HG03378 (cell line): ENCODE data around the gene JADE1.

Experiments used
- ATAC-seq: cut with Tn5 transposase; IDR thresholded peaks from one replicate; pipeline ENCODE4 v1.9.1; 2021; ENCODE audit warnings: mild to moderate bottlenecking, moderate library complexity; ENCODE audit not compliant: unreplicated experiment

Gene JADE1

GRCh38 chr4:128840711-128841318 is 31.3 kb downstream of the JADE1 start:
- no peak for ATAC-seq

GRCh38 chr4:128841402-128841801 is 31.9 kb downstream of the JADE1 start:
- ATAC-seq, result no peak

- ATAC-seq, result no peak
Observed at GRCh38 chr4:128844931-128845330, 35.4 kb downstream of the JADE1 start.

GRCh38 chr4:128846063-128846462 is 36.6 kb downstream of the JADE1 start:
- ATAC-seq, result no peak

- ATAC-seq, result no peak
Observed at GRCh38 chr4:128847082-128847724, 37.7 kb downstream of the JADE1 start.

GRCh38 chr4:128848461-128848860 is 39.0 kb downstream of the JADE1 start:
- ATAC-seq, result no peak

GRCh38 chr4:128850252-128850651 is 40.8 kb downstream of the JADE1 start:
- no peak for ATAC-seq

GRCh38 chr4:128853741-128854140 is 44.2 kb downstream of the JADE1 start:
- ATAC-seq, result no peak

GRCh38 chr4:128854433-128854832 is 44.9 kb downstream of the JADE1 start:
- ATAC-seq, result peak; percentile 70

GRCh38 chr4:128855621-128856020 is 46.1 kb downstream of the JADE1 start:
- no peak for ATAC-seq

GRCh38 chr4:128856246-128856645 is 46.7 kb downstream of the JADE1 start:
- ATAC-seq, result no peak

- ATAC-seq, result no peak
Observed at GRCh38 chr4:128858879-128859671, 49.6 kb downstream of the JADE1 start.

- no peak for ATAC-seq
Observed at GRCh38 chr4:128859887-128860677, 50.6 kb downstream of the JADE1 start.

- peak; percentile 10 for ATAC-seq
Observed at GRCh38 chr4:128861856-128862518, 52.5 kb downstream of the JADE1 start.

- ATAC-seq, result peak; percentile 56
Observed at GRCh38 chr4:128862608-128863311, 53.3 kb downstream of the JADE1 start.

- no peak for ATAC-seq
Observed at GRCh38 chr4:128863312-128864075, 54.0 kb downstream of the JADE1 start.

- no peak for ATAC-seq
Observed at GRCh38 chr4:128865132-128865531, 55.6 kb downstream of the JADE1 start.

GRCh38 chr4:128866269-128866668 is 56.8 kb downstream of the JADE1 start:
- no peak for ATAC-seq

- no peak for ATAC-seq
Observed at GRCh38 chr4:128866691-128867090, 57.2 kb downstream of the JADE1 start.
